Measurements from ENCODE around the gene TSHZ2. TPM values are rescaled to one million over a fixed set of nuclear protein-coding genes. Genes with fewer than 3 reads are reported as not detected.
"Not testable (repeated sequence)": the region's sequence is repeated elsewhere in the genome, so short reads cannot be mapped to it uniquely, and the experiment has no call there.

Gene TSHZ2
- total and polyA plus RNA-seq, 4 donors, result 0.93 to 8.8 (median 3.8) TPM

- Histone ChIP-seq H3K9ac (ENCODE audit: insufficient read depth in 1 of 2, low read length in 2 of 2) (no peak overlapping the region), H3K36me3 (ENCODE audit: control insufficient read depth in 4 of 4, insufficient read depth in 4 of 4, low read length in 4 of 4) (no peaks in the 10 kb centered on the region), H3K27me3 (ENCODE audit: control insufficient read depth in 3 of 3, insufficient read depth in 3 of 3, low read length in 2 of 3) (no peaks in the 10 kb centered on the region), H3K4me1 (ENCODE audit: control insufficient read depth in 5 of 5, insufficient read depth in 5 of 5, low read length in 5 of 5) (peaks cover 0 to 12% (median 3%) of the 10 kb centered on the region in 5 donors), H3K27ac (ENCODE audit: low read depth in 1 of 2, low read length in 1 of 2) (no peak overlapping the region), H3K9me3 (ENCODE audit: control insufficient read depth in 4 of 4, insufficient read depth in 3 of 4, low read length in 3 of 4) (no peaks in the 10 kb centered on the region), H3K4me3 (no peak overlapping the region)
- no peak for TF ChIP-seq CTCF (IDR thresholded peaks at IDR 0.05; ENCODE audit: control extremely low read depth, extremely low read depth)
- WGBS, 2 donors, result 39 to 42% methylated on average over 6 of the region's 6 CpGs
- DNase-seq (no peak), ATAC-seq (ENCODE audit: insufficient read depth, low FRiP score) (no peak)
These were observed 8.0 kb upstream of the TSHZ2 start for GRCh38 chr20:52964131-52964530.

- Histone ChIP-seq H3K9ac (ENCODE audit: insufficient read depth in 1 of 2, low read length in 2 of 2) (no peak overlapping the region), H3K4me3 (no peak overlapping the region), H3K27me3 (ENCODE audit: control insufficient read depth in 3 of 3, insufficient read depth in 3 of 3, low read length in 2 of 3) (peaks cover 0 to under 1% (median 0%) of the 10 kb centered on the region in 3 donors), H3K9me3 (ENCODE audit: control insufficient read depth in 4 of 4, insufficient read depth in 3 of 4, low read length in 3 of 4) (no peaks in the 10 kb centered on the region), H3K4me1 (ENCODE audit: control insufficient read depth in 5 of 5, insufficient read depth in 5 of 5, low read length in 5 of 5) (peaks cover 0 to 7% (median 0%) of the 10 kb centered on the region in 5 donors), H3K27ac (ENCODE audit: low read depth in 1 of 2, low read length in 1 of 2) (no peak overlapping the region), H3K36me3 (ENCODE audit: control insufficient read depth in 4 of 4, insufficient read depth in 4 of 4, low read length in 4 of 4) (no peaks in the 10 kb centered on the region)
- DNase-seq (no peak), ATAC-seq (ENCODE audit: insufficient read depth, low FRiP score) (no peak)
- no peak for TF ChIP-seq CTCF (IDR thresholded peaks at IDR 0.05; ENCODE audit: control extremely low read depth, extremely low read depth)
- WGBS, 2 donors, result 74 to 77% methylated on average over 1 of the region's 1 CpG
These were observed 6.8 kb upstream of the TSHZ2 start for GRCh38 chr20:52965380-52965779.

GRCh38 chr20:52965819-52966218 lies 6.3 kb upstream of the TSHZ2 start:
- ATAC-seq (ENCODE audit: insufficient read depth, low FRiP score) (no peak), DNase-seq (no peak)
- H3K36me3 ChIP-seq (ENCODE audit: control insufficient read depth in 4 of 4, insufficient read depth in 4 of 4, low read length in 4 of 4), result no peaks in the 10 kb centered on the region
- H3K4me1 ChIP-seq (ENCODE audit: control insufficient read depth in 5 of 5, insufficient read depth in 5 of 5, low read length in 5 of 5), result peaks cover 0 to 7% (median 0%) of the 10 kb centered on the region in 5 donors
- H3K9me3 ChIP-seq (ENCODE audit: control insufficient read depth in 4 of 4, insufficient read depth in 3 of 4, low read length in 3 of 4), result no peaks in the 10 kb centered on the region
- no peak overlapping the region for H3K9ac ChIP-seq (ENCODE audit: insufficient read depth in 1 of 2, low read length in 2 of 2)
- no peak for TF ChIP-seq CTCF (IDR thresholded peaks at IDR 0.05; ENCODE audit: control extremely low read depth, extremely low read depth)
- H3K27me3 ChIP-seq (ENCODE audit: control insufficient read depth in 3 of 3, insufficient read depth in 3 of 3, low read length in 2 of 3), result peaks cover 0 to 3% (median 0%) of the 10 kb centered on the region in 3 donors
- no peak overlapping the region for H3K27ac ChIP-seq (ENCODE audit: low read depth in 1 of 2, low read length in 1 of 2)
- H3K4me3 ChIP-seq, result no peak overlapping the region
- WGBS, 2 donors, result 91 to 92% methylated on average over 2 of the region's 2 CpGs

GRCh38 chr20:52966543-52966942 lies 5.6 kb upstream of the TSHZ2 start:
- not testable (repeated sequence) for H3K4me1 ChIP-seq (ENCODE audit: control insufficient read depth in 5 of 5, insufficient read depth in 5 of 5, low read length in 5 of 5); H3K27ac ChIP-seq (ENCODE audit: low read depth in 1 of 2, low read length in 1 of 2)

More at GRCh38 chr20:52966543-52966942, 5.6 kb upstream of the TSHZ2 start:
- H3K9ac ChIP-seq (ENCODE audit: insufficient read depth in 1 of 2, low read length in 2 of 2); H3K4me3 ChIP-seq; H3K27me3 ChIP-seq (ENCODE audit: control insufficient read depth in 3 of 3, insufficient read depth in 3 of 3, low read length in 2 of 3); H3K9me3 ChIP-seq (ENCODE audit: control insufficient read depth in 4 of 4, insufficient read depth in 3 of 4, low read length in 3 of 4); DNase-seq; ATAC-seq (ENCODE audit: insufficient read depth, low FRiP score); H3K36me3 ChIP-seq (ENCODE audit: control insufficient read depth in 4 of 4, insufficient read depth in 4 of 4, low read length in 4 of 4): not testable (repeated sequence)
